Gastrocnemius medialis (tissue), 4 donors: ENCODE data around the gene NOTCH4. TPM values are rescaled to one million over a fixed set of nuclear protein-coding genes. Genes with fewer than 3 reads are reported as not detected.
A peak's percentile ranks its signal among the peaks of the same experiment; 100 is the strongest.
"Not testable (repeated sequence)": the region's sequence is repeated elsewhere in the genome, so short reads cannot be mapped to it uniquely, and the experiment has no call there.

ENCODE experiments used
- ATAC-seq, 2 donors: fragments of 150-250 bp; one replicate each; pipeline ENCODE4 v1.9.1; 2016
- DNase-seq, 2 donors: peaks; one replicate each; pipeline ENCODE4 v3.0.0-alpha.2; 2019
- H3K27ac ChIP-seq, 4 donors: fragments of 200-600 bp; sonication (generic); 1 replicate in 1 of 4; 2 replicates in 3 of 4; pipeline ENCODE4 v1.5.1; 2016 to 2018; ENCODE audit warnings: mild to moderate bottlenecking in 2 of 4, moderate library complexity in 1 of 4
- H3K27me3 ChIP-seq, 3 donors: fragments of 200-600 bp; sonication (generic) in 2 of 3; 1 replicate in 1 of 3; 2 replicates in 2 of 3; pipeline versions ENCODE4 v1.5.1 to v1.6.0; 2016 to 2019; ENCODE audit warnings: mild to moderate bottlenecking in 1 of 3, moderate library complexity in 1 of 3
- H3K36me3 ChIP-seq, 2 donors: fragments of 200-600 bp; sonication (generic) in 1 of 2; one replicate each; pipeline ENCODE4 v1.5.1; 2017 to 2018
- H3K4me1 ChIP-seq, 2 donors: fragments of 200-600 bp; sonication (generic) in 1 of 2; one replicate each; pipeline ENCODE4 v1.5.1; 2016 to 2017; ENCODE audit warnings: mild to moderate bottlenecking in 2 of 2
- H3K4me3 ChIP-seq, 4 donors: fragments of 200-600 bp; sonication (generic) in 3 of 4; 1 replicate in 1 of 4; 2 replicates in 3 of 4; pipeline ENCODE4 v1.5.1; 2016 to 2019; ENCODE audit warnings: mild to moderate bottlenecking in 2 of 4
- H3K9me3 ChIP-seq, 3 donors: fragments of 200-600 bp; sonication (generic) in 2 of 3; 1 replicate in 1 of 3; 2 replicates in 2 of 3; pipeline ENCODE4 v1.5.1; 2016 to 2019
- CTCF ChIP-seq, 5 experiments: fragments of 450-650 bp in 3 of 5; fragments of 200-600 bp in 2 of 5; sonication (generic) in 2 of 5; IDR thresholded peaks in 4 of 5; conservative IDR thresholded peaks in 1 of 5; 1 replicate in 4 of 5; 2 replicates in 1 of 5; pipeline ENCODE4 v1.5.1; 2016 to 2019; ENCODE audit warnings: antibody characterized with exemption in 5 of 5, mild to moderate bottlenecking in 3 of 5, moderate library complexity in 3 of 5
- POLR2A ChIP-seq, 2 donors: fragments of 450-650 bp; IDR thresholded peaks; one replicate each; pipeline ENCODE4 v1.6.1; 2017; ENCODE audit warnings: antibody characterized with exemption in 2 of 2, mild to moderate bottlenecking in 2 of 2, moderate library complexity in 2 of 2
- in situ Hi-C, 4 donors: fragments of 200-750 bp; cut with MboI; loops; one replicate each; pipeline versions ENCODE4 v1.15.0 to v1.8.0; 2017; ENCODE audit warnings: low sequenced_read_pairs in 4 of 4
- intact Hi-C: fragments of 100-400 bp; cut with DNase I; formaldehyde crosslinking; loops from one replicate; pipeline ENCODE4 v1.15.1; 2023; ENCODE audit warnings: low total_unique reads
- total RNA-seq, 4 donors: library from RNA; depleted of rRNA; stranded (reverse); fragments of >200 nt; gene quantifications; one replicate each; pipeline versions ENCODE4 v1.1.0 to v1.2.3, GENCODE V29; 2016

The NOTCH4 gene
- total RNA-seq, 4 donors from 2014 or later: 6.8 to 21.1 (median 14.8) TPM

DNA sequence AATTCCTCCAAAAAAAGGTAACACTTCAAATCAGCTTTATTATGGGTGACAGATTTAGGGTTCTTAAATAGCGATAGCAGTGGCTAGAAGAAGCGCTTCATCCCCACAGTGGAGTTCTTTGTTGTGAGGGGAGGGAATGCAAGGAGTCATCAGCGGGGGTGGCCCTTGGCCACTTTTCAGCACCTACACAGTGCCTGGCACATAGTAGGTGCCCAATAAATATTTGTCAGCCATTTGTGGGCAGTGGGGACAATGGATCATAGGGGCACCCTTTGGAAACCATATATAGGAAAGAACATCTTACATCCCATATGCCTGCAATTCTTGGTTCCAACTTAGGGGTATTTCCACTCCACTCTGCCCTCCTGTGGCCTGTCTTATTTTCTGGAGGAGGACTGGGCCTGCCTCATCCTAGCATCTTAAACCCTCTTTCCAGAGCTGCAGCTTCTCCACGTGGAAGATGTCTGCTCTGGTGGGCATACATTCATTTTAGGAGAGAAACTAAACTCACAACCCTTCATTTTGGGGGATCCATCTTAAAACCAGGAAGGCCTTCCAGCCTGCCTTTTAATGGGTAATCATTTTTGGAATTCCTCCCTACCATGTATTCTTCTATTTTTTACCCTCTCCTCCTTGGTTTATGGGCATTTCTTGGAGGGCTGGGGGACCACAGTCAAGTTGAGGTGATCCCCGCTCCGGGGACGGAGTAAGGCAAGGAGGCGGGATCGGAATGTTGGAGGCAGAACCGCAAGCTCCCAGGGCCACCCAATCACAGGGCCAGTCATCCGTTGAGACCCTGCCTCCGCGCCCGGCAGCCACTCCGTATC is 28.8 kb downstream of the NOTCH4 start:
- peak overlapping the region; percentile 91 to 98 (median 95) for H3K27ac ChIP-seq
- peak in 1 of 2 donors; percentile 57 for DNase-seq
- ATAC-seq: peak; percentile 36 to 81
- peaks cover 30 to 32% of the 10 kb centered on the region in 2 donors for H3K4me1 ChIP-seq
- peak in 3 of 5 experiments; percentile 34 to 60 (median 42) for TF ChIP-seq CTCF (IDR thresholded peaks at IDR 0.05 in 4 of 5, conservative IDR thresholded peaks at IDR 0.05 in 1 of 5)
- peak; percentile 60 to 75 for TF ChIP-seq POLR2A (IDR thresholded peaks at IDR 0.05)
- H3K36me3 ChIP-seq: no peaks in the 10 kb centered on the region
- no peaks in the 10 kb centered on the region for H3K27me3 ChIP-seq
- peak overlapping the region; percentile 51 to 86 (median 61) for H3K4me3 ChIP-seq
- intact Hi-C loops (loop anchor here (1.0 to 10.0 kb wide), 9 partner anchors 18 to 1480 kb away; partner anchors contain the start of genes ATF6B, ATP6V1G2, BRD2 and HSD17B8), in situ Hi-C loops (loop anchor here in 3 of 4 donors (5.0 to 25.0 kb wide), 8 partner anchors 68 to 1583 kb away; partner anchors contain the start of genes BRD2 (in 3 of the 3), HLA-DMA (in 3 of the 3), APOM (in 2 of the 3) and ATF6B (in 2 of the 3))
- H3K9me3 ChIP-seq: no peaks in the 10 kb centered on the region

- no peaks in the 10 kb centered on the region for H3K27me3 ChIP-seq
- no peak for DNase-seq
- intact Hi-C loops: loop anchor here (2.0 to 10.0 kb wide), 3 partner anchors 40 to 1480 kb away; partner anchors contain the start of genes MDC1, NELFE, PPT2 and SKIC2
- H3K4me3 ChIP-seq: no peak overlapping the region
- no peaks in the 10 kb centered on the region for H3K9me3 ChIP-seq
- no peak for TF ChIP-seq POLR2A (IDR thresholded peaks at IDR 0.05)
- no peak for TF ChIP-seq CTCF (IDR thresholded peaks at IDR 0.05 in 4 of 5, conservative IDR thresholded peaks at IDR 0.05 in 1 of 5)
- in situ Hi-C loops: loop anchor here in 3 of 4 donors (5.0 to 25.0 kb wide), 8 partner anchors 67 to 1582 kb away; partner anchors contain the start of genes BRD2 (in 3 of the 3), HLA-DMA (in 3 of the 3), APOM (in 2 of the 3) and ATF6B (in 2 of the 3)
- peaks cover 30 to 33% of the 10 kb centered on the region in 2 donors for H3K4me1 ChIP-seq
- no peak for ATAC-seq
- no peaks in the 10 kb centered on the region for H3K36me3 ChIP-seq
- peak overlapping the region; percentile 91 to 98 (median 95) for H3K27ac ChIP-seq
Measured at GRCh38 chr6:32194388-32194787, 29.5 kb downstream of the NOTCH4 start.

- not testable (repeated sequence) for H3K27me3 ChIP-seq, H3K36me3 ChIP-seq, DNase-seq, H3K9me3 ChIP-seq, ATAC-seq
- Histone ChIP-seq H3K4me3 (peak overlapping the region in 2 of 4 donors; percentile 28 to 29), H3K4me1 (peaks cover 41 to 45% of the 10 kb centered on the region in 2 donors), H3K27ac (peak overlapping the region; percentile 96 to 99 (median 98))
- in situ Hi-C loops: loop anchor here in 3 of 4 donors (5.0 to 25.0 kb wide), 8 partner anchors 66 to 1581 kb away; partner anchors contain the start of genes BRD2 (in 3 of the 3), HLA-DMA (in 3 of the 3), APOM (in 2 of the 3) and ATF6B (in 2 of the 3)
- intact Hi-C loops: loop anchor here (10.0 kb wide), 1 partner anchor 1478 kb away; the partner anchor contains the start of gene MDC1
Measured at GRCh38 chr6:32193096-32193495, 30.8 kb downstream of the NOTCH4 start.

GRCh38 chr6:32192608-32193039 is 31.2 kb downstream of the NOTCH4 start, which contains the start of gene GPSM3:
Gene GPSM3, minus strand, starts transcription at chr6:32192643. Its CDS starts 130 bp downstream, at chr6:32192513.
- in situ Hi-C loops (loop anchor here in 3 of 4 donors (5.0 to 25.0 kb wide), 8 partner anchors 65 to 1580 kb away; partner anchors contain the start of genes BRD2 (in 3 of the 3), HLA-DMA (in 3 of the 3), APOM (in 2 of the 3) and ATF6B (in 2 of the 3)), intact Hi-C loops (loop anchor here (10.0 kb wide), 1 partner anchor 1478 kb away; the partner anchor contains the start of gene MDC1)
- H3K27me3 ChIP-seq: no peaks in the 10 kb centered on the region
- H3K36me3 ChIP-seq: no peaks in the 10 kb centered on the region
- peak within 1 kb of the TSS in 3 of 4 donors; percentile 7 to 29 (median 28) for H3K4me3 ChIP-seq
- TF ChIP-seq CTCF (IDR thresholded peaks at IDR 0.05 in 4 of 5, conservative IDR thresholded peaks at IDR 0.05 in 1 of 5) (no peak), POLR2A (IDR thresholded peaks at IDR 0.05) (peak in 1 of 2 donors; percentile 19)
- no peak for DNase-seq
- peaks cover 41 to 45% of the 10 kb centered on the region in 2 donors for H3K4me1 ChIP-seq
- H3K9me3 ChIP-seq: no peaks in the 10 kb centered on the region
- peak within 1 kb of the TSS; percentile 96 to 99 (median 98) for H3K27ac ChIP-seq
- no peak for ATAC-seq
